Bone marrow (tissue), 2 donors: Measurements from ENCODE around the gene FBXL5.

Experiments
- DNase-seq, 2 donors: peaks; one replicate each; lab custom pipeline; 2025; lab: John Stamatoyannopoulos, UW

Gene FBXL5

DNA sequence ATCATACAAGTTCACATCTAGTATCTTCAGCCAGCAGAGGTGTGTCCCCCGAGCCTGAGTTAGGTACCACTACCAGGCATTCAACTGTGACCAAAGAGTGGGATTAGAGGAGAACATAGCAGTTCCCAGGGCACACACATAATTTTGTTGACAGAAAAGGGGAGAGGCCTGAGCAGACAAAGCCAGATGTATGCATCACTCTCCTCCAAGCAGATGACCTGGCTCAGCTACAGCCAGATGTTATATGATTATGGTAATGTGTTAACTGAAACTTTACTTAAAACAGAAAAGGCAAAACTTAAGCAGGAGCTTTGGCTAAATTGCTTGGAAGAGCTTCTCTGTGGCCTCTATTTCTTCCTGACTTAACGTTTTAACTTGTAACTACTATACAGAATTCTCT is 96.6 kb downstream of the FBXL5 start:
- DNase-seq, result no peak

- DNase-seq, result no peak
Measured at GRCh38 chr4:15557786-15558550, 97.2 kb downstream of the FBXL5 start.

GRCh38 chr4:15556511-15557092 is 98.6 kb downstream of the FBXL5 start:
- no peak for DNase-seq
